Breast epithelium (tissue), 4 donors: ENCODE data around the gene KRT39. TPM values are rescaled to one million over a fixed set of nuclear protein-coding genes. Genes with fewer than 3 reads are reported as not detected.

Source experiments
- DNase-seq, 2 donors: peaks; one replicate each; pipeline ENCODE4 v3.0.0-alpha.2; 2019; ENCODE audit warnings: low spot score in 2 of 2
- H3K27ac ChIP-seq, 2 donors: fragments of 200-600 bp; sonication (generic) in 1 of 2; one replicate each; pipeline ENCODE4 v1.5.1; 2016 to 2019; ENCODE audit warnings: mild to moderate bottlenecking in 1 of 2
- H3K27me3 ChIP-seq, 2 donors: fragments of 200-600 bp; sonication (generic) in 1 of 2; one replicate each; pipeline versions ENCODE4 v1.5.1 to v1.6.0; 2017 to 2019; ENCODE audit warnings: control low read depth in 1 of 2, mild to moderate bottlenecking in 1 of 2
- H3K36me3 ChIP-seq: fragments of 200-600 bp; one replicate; pipeline ENCODE4 v1.5.1; 2019
- H3K4me1 ChIP-seq, 2 donors: fragments of 200-600 bp; sonication (generic); one replicate each; pipeline ENCODE4 v1.5.1; 2016 to 2019; ENCODE audit warnings: control low read depth in 1 of 2
- H3K4me3 ChIP-seq, 3 donors: fragments of 200-600 bp; sonication (generic); 1 replicate in 2 of 3; 2 replicates in 1 of 3; pipeline ENCODE4 v1.5.1; 2016 to 2019; ENCODE audit warnings: mild to moderate bottlenecking in 3 of 3, moderate library complexity in 2 of 3
- H3K9me3 ChIP-seq, 2 donors: fragments of 200-600 bp; sonication (generic) in 1 of 2; one replicate each; pipeline ENCODE4 v1.5.1; 2016 to 2019; ENCODE audit warnings: control low read depth in 1 of 2
- POLR2A ChIP-seq: fragments of 450-650 bp; IDR thresholded peaks from one replicate; pipeline ENCODE4 v1.6.1; 2016; ENCODE audit warnings: antibody characterized with exemption, mild to moderate bottlenecking, moderate library complexity
- POLR2AphosphoS5 ChIP-seq, 3 donors: sonication (generic); formaldehyde crosslinking; IDR thresholded peaks; one replicate each; pipeline ENCODE4 v1.6.1; 2017; ENCODE audit warnings: antibody characterized with exemption in 3 of 3
- intact Hi-C: fragments of 100-400 bp; cut with DNase I; formaldehyde crosslinking; loops from one replicate; pipeline ENCODE4 v1.15.1; 2023; ENCODE audit warnings: low total_unique reads
- total RNA-seq, 3 donors: library from RNA; depleted of rRNA; stranded (reverse); fragments of >200 nt; gene quantifications; one replicate each; pipeline ENCODE4 v1.1.0, GENCODE V29; 2016
- TF ChIP-seq, protein P1 (sequence below), 3 donors: fragments of 450-650 bp; IDR thresholded peaks; one replicate each; pipeline ENCODE4 v1.5.1; 2016 to 2017; ENCODE audit warnings: antibody characterized with exemption in 3 of 3, mild to moderate bottlenecking in 3 of 3, moderate library complexity in 3 of 3

KRT39 gene
- total RNA-seq, 3 donors from 2014 or later = not detected

- no peaks in the 10 kb centered on the region for H3K4me1 ChIP-seq
- no peak overlapping the region for H3K4me3 ChIP-seq
- no peaks in the 10 kb centered on the region for H3K9me3 ChIP-seq
- no peak overlapping the region for H3K27ac ChIP-seq
- TF ChIP-seq POLR2AphosphoS5 (IDR thresholded peaks at IDR 0.05) = no peak
- TF ChIP-seq POLR2A = no peak
- TF ChIP-seq, protein P1, sequence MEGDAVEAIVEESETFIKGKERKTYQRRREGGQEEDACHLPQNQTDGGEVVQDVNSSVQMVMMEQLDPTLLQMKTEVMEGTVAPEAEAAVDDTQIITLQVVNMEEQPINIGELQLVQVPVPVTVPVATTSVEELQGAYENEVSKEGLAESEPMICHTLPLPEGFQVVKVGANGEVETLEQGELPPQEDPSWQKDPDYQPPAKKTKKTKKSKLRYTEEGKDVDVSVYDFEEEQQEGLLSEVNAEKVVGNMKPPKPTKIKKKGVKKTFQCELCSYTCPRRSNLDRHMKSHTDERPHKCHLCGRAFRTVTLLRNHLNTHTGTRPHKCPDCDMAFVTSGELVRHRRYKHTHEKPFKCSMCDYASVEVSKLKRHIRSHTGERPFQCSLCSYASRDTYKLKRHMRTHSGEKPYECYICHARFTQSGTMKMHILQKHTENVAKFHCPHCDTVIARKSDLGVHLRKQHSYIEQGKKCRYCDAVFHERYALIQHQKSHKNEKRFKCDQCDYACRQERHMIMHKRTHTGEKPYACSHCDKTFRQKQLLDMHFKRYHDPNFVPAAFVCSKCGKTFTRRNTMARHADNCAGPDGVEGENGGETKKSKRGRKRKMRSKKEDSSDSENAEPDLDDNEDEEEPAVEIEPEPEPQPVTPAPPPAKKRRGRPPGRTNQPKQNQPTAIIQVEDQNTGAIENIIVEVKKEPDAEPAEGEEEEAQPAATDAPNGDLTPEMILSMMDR (IDR thresholded peaks at IDR 0.05) = no peak
- no peaks in the 10 kb centered on the region for H3K27me3 ChIP-seq
- H3K36me3 ChIP-seq = no peaks in the 10 kb centered on the region
- DNase-seq = no peak
- intact Hi-C loops = loop anchor here (5.0 kb wide), 1 partner anchor 628 kb away; no protein-coding TSS in a partner anchor
These were observed 28.4 kb upstream of the KRT39 start for GRCh38 chr17:40995116-40995515.

DNA sequence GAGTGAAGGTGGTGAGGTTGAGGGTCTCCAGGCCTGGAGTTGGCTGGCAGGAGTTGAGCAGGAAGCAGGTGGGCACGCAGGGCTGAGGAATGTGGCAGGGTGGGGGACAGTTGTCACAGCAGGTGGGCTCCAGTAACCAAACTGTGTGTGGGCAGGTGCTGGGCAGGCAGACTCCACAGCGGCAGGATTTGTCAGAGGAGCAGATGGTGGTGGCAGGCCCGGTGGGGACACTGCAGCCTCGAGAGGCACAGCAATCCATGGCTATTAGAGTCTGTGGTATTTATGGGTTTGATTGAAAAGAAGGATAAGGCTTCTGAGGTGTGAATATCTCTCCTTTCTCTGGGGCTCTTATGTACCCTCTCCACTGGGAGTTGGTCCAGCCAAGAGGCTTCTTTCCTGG, 27.1 kb upstream of the KRT39 start, which contains the start of gene KRTAP3-3:
Gene KRTAP3-3, minus strand, starts transcription at position 326 of the 400 bp plus-strand sequence. Its CDS starts 67 bp downstream, at position 259.
- H3K27me3 ChIP-seq = no peaks in the 10 kb centered on the region

GRCh38 chr17:40993084-40993483, 26.3 kb upstream of the KRT39 start:
- H3K4me3 ChIP-seq = no peak overlapping the region
- TF ChIP-seq POLR2A (no peak), POLR2AphosphoS5 (IDR thresholded peaks at IDR 0.05) (no peak)
- TF ChIP-seq, protein P1 (IDR thresholded peaks at IDR 0.05) = no peak
- H3K27ac ChIP-seq = no peak overlapping the region
- H3K36me3 ChIP-seq = no peaks in the 10 kb centered on the region
- no peaks in the 10 kb centered on the region for H3K4me1 ChIP-seq
- DNase-seq = no peak
- no peaks in the 10 kb centered on the region for H3K27me3 ChIP-seq
- intact Hi-C loops = no loop called here
- H3K9me3 ChIP-seq = no peaks in the 10 kb centered on the region

More for the DNA sequence above, 27.1 kb upstream of the KRT39 start, which contains the start of gene KRTAP3-3:
- no peaks in the 10 kb centered on the region for H3K4me1 ChIP-seq
- intact Hi-C loops = no loop called here
- no peak within 1 kb of the TSS for H3K4me3 ChIP-seq
- DNase-seq = no peak
- no peaks in the 10 kb centered on the region for H3K36me3 ChIP-seq
- H3K27ac ChIP-seq = no peak within 1 kb of the TSS
- H3K9me3 ChIP-seq = no peaks in the 10 kb centered on the region
- no peak for TF ChIP-seq POLR2AphosphoS5 (IDR thresholded peaks at IDR 0.05)
- TF ChIP-seq POLR2A = no peak
- TF ChIP-seq, protein P1 (IDR thresholded peaks at IDR 0.05) = no peak

GRCh38 chr17:40992666-40993065, 25.9 kb upstream of the KRT39 start:
- TF ChIP-seq, protein P1 (IDR thresholded peaks at IDR 0.05) = no peak
- no peak for TF ChIP-seq POLR2AphosphoS5 (IDR thresholded peaks at IDR 0.05)
- no peak for TF ChIP-seq POLR2A
- DNase-seq = no peak
- no peaks in the 10 kb centered on the region for H3K4me1 ChIP-seq
- H3K27ac ChIP-seq = no peak overlapping the region
- intact Hi-C loops = no loop called here
- no peaks in the 10 kb centered on the region for H3K36me3 ChIP-seq
- H3K4me3 ChIP-seq = no peak overlapping the region
- no peaks in the 10 kb centered on the region for H3K27me3 ChIP-seq
- H3K9me3 ChIP-seq = no peaks in the 10 kb centered on the region

GRCh38 chr17:40986920-40987319, 20.2 kb upstream of the KRT39 start:
- intact Hi-C loops = no loop called here
- H3K4me3 ChIP-seq = no peak overlapping the region
- no peaks in the 10 kb centered on the region for H3K36me3 ChIP-seq
- no peaks in the 10 kb centered on the region for H3K9me3 ChIP-seq
- DNase-seq = no peak
- no peaks in the 10 kb centered on the region for H3K27me3 ChIP-seq
- H3K27ac ChIP-seq = peak overlapping the region in 1 of 2 donors; percentile 54
- no peaks in the 10 kb centered on the region for H3K4me1 ChIP-seq
- peak in 1 of 3 donors; percentile 15 for TF ChIP-seq POLR2AphosphoS5 (IDR thresholded peaks at IDR 0.05)
- TF ChIP-seq, protein P1 (IDR thresholded peaks at IDR 0.05) = no peak
